Astrocyte (in vitro differentiated cells and primary cell): ENCODE measurements around the gene NHERF2. TPM values are rescaled to one million over a fixed set of nuclear protein-coding genes. Genes with fewer than 3 reads are reported as not detected.

Experiments used
- DNase-seq: peaks from one replicate; pipeline ENCODE4 v3.0.0-alpha.2; 2010; ENCODE audit warnings: low read depth
- FAIRE-seq: peaks from 2 replicates; lab custom pipeline; 2011; peaks lifted over from hg19 to GRCh38; lab: Jason Lieb, UNC
- H2AFZ ChIP-seq: 2 replicates; pipeline ENCODE4 v1.6.0; 2012; ENCODE audit warnings: low read depth, low read length, inconsistent platforms
- H3K27ac ChIP-seq: 2 replicates; pipeline ENCODE4 v1.5.1; 2011; ENCODE audit warnings: low read depth, low read length, inconsistent platforms
- H3K27me3 ChIP-seq: 2 replicates; pipeline ENCODE4 v1.6.0; 2011; ENCODE audit warnings: low read length, inconsistent platforms; ENCODE audit not compliant: insufficient read depth
- H3K36me3 ChIP-seq: 2 replicates; pipeline ENCODE4 v1.5.1; 2011; ENCODE audit warnings: low read length, inconsistent platforms; ENCODE audit not compliant: insufficient read depth
- H3K4me1 ChIP-seq: 2 replicates; pipeline ENCODE4 v1.5.1; 2011; ENCODE audit warnings: low read length, inconsistent platforms; ENCODE audit not compliant: insufficient read depth
- H3K4me2 ChIP-seq: 2 replicates; pipeline ENCODE4 v1.6.0; 2012; ENCODE audit warnings: low read length, inconsistent platforms
- H3K4me3 ChIP-seq: 2 replicates; pipeline ENCODE4 v1.5.1; 2011; ENCODE audit warnings: low read depth, mild to moderate bottlenecking, low read length, inconsistent platforms; ENCODE audit not compliant: insufficient read depth
- H3K79me2 ChIP-seq: 2 replicates; pipeline ENCODE4 v1.6.0; 2012; ENCODE audit warnings: mild to moderate bottlenecking, low read length, inconsistent platforms; ENCODE audit not compliant: insufficient read depth
- H3K9ac ChIP-seq: 2 replicates; pipeline ENCODE4 v1.6.0; 2012; ENCODE audit warnings: mild to moderate bottlenecking, low read length, inconsistent platforms
- H3K9me3 ChIP-seq: 2 replicates; pipeline ENCODE4 v1.5.1; 2012; ENCODE audit warnings: low read depth, mild to moderate bottlenecking, low read length, inconsistent platforms; ENCODE audit not compliant: insufficient read depth
- H4K20me1 ChIP-seq: 2 replicates; pipeline ENCODE4 v1.6.0; 2012; ENCODE audit warnings: low read length, inconsistent platforms; ENCODE audit not compliant: insufficient read depth
- H3K27ac Mint-ChIP-seq: one replicate; pipeline ENCODE4 v1.8.0; 2021; ENCODE audit warnings: mild to moderate bottlenecking, mixed read lengths; ENCODE audit not compliant: unreplicated experiment
- H3K27me3 Mint-ChIP-seq: one replicate; pipeline ENCODE4 v1.8.0; 2021; ENCODE audit warnings: low read depth, mixed read lengths; ENCODE audit not compliant: unreplicated experiment
- H3K36me3 Mint-ChIP-seq: one replicate; pipeline ENCODE4 v1.8.0; 2021; ENCODE audit warnings: low read depth, mixed read lengths; ENCODE audit not compliant: unreplicated experiment
- H3K4me1 Mint-ChIP-seq: one replicate; pipeline ENCODE4 v1.8.0; 2021; ENCODE audit warnings: low read depth, mixed read lengths; ENCODE audit not compliant: unreplicated experiment
- H3K4me3 Mint-ChIP-seq: one replicate; pipeline ENCODE4 v1.8.0; 2021; ENCODE audit warnings: mild to moderate bottlenecking, moderate library complexity, mixed read lengths; ENCODE audit not compliant: unreplicated experiment
- H3K9me3 Mint-ChIP-seq: one replicate; pipeline ENCODE4 v1.8.0; 2021; ENCODE audit warnings: mild to moderate bottlenecking, mixed read lengths; ENCODE audit not compliant: unreplicated experiment
- CTCF ChIP-seq: IDR thresholded peaks from 2 replicates; pipeline ENCODE4 v1.5.1; 2011; ENCODE audit warnings: low read depth, mild to moderate bottlenecking, inconsistent platforms, low read length, moderate library complexity; ENCODE audit not compliant: insufficient read depth
- EZH2 ChIP-seq: IDR thresholded peaks from 2 replicates; pipeline ENCODE4 v1.6.1; 2012; ENCODE audit warnings: mild to moderate bottlenecking, low read length, inconsistent platforms; ENCODE audit not compliant: insufficient read depth
- total RNA-seq: library from RNA; stranded (reverse); gene quantifications from 2 replicates; pipeline ENCODE4 v1.2.1, GENCODE V29; 2021

NHERF2 gene
- total RNA-seq, 1 donor from 2014 or later: 92.5 TPM

- H3K9ac ChIP-seq: no peak overlapping the region
- peaks cover 12% of the 10 kb centered on the region for H4K20me1 ChIP-seq
- H3K9me3 ChIP-seq: no peaks in the 10 kb centered on the region
- H3K4me2 ChIP-seq: no peak overlapping the region
- Mint-ChIP-seq H3K4me3 (no peak overlapping the region), H3K27me3 (no peaks in the 10 kb centered on the region), H3K36me3 (peaks cover 8% of the 10 kb centered on the region), H3K9me3 (no peaks in the 10 kb centered on the region), H3K4me1 (no peaks in the 10 kb centered on the region), H3K27ac (no peak overlapping the region)
- no peak for TF ChIP-seq EZH2
- no peak for TF ChIP-seq CTCF
- no peaks in the 10 kb centered on the region for H3K4me1 ChIP-seq
- no peak overlapping the region for H3K27ac ChIP-seq
- DNase-seq (no peak), FAIRE-seq (no peak)
- H3K36me3 ChIP-seq: no peaks in the 10 kb centered on the region
- no peak overlapping the region for H3K4me3 ChIP-seq
- no peaks in the 10 kb centered on the region for H3K27me3 ChIP-seq
- H3K79me2 ChIP-seq: no peaks in the 10 kb centered on the region
- H2AFZ ChIP-seq: no peak overlapping the region
Observed at GRCh38 chr16:2083876-2084780, 57.4 kb downstream of the NHERF2 start.

GRCh38 chr16:2084895-2085625 is 58.4 kb downstream of the NHERF2 start:
- H3K36me3 ChIP-seq: no peaks in the 10 kb centered on the region

More at GRCh38 chr16:2084895-2085625, 58.4 kb downstream of the NHERF2 start:
- Mint-ChIP-seq H3K36me3 (peaks cover 8% of the 10 kb centered on the region), H3K9me3 (no peaks in the 10 kb centered on the region), H3K27me3 (no peaks in the 10 kb centered on the region), H3K4me3 (no peak overlapping the region), H3K27ac (no peak overlapping the region), H3K4me1 (no peaks in the 10 kb centered on the region)
- Histone ChIP-seq H3K27me3 (no peaks in the 10 kb centered on the region), H3K4me3 (no peak overlapping the region), H4K20me1 (peaks cover 20% of the 10 kb centered on the region), H2AFZ (no peak overlapping the region), H3K4me1 (no peaks in the 10 kb centered on the region), H3K79me2 (no peaks in the 10 kb centered on the region), H3K9ac (no peak overlapping the region), H3K27ac (no peak overlapping the region), H3K4me2 (no peak overlapping the region), H3K9me3 (no peaks in the 10 kb centered on the region)
- TF ChIP-seq CTCF (no peak), EZH2 (no peak)
- DNase-seq (no peak), FAIRE-seq (no peak)
